Stimulated activated CD4-positive, alpha-beta T cell treated with anti-CD3 and anti-CD28 coated beads, Interleukin-15, amount 100 ng/mL, for 1 hour (primary cell): ENCODE measurements around the gene CNKSR3.

Experiments
- DNase-seq, 2 donors: peaks; one replicate each; pipeline ENCODE4 v3.0.0-alpha.2; 2020; ENCODE audit warnings: low read depth in 1 of 2, low spot score in 1 of 2

CNKSR3 gene

DNA sequence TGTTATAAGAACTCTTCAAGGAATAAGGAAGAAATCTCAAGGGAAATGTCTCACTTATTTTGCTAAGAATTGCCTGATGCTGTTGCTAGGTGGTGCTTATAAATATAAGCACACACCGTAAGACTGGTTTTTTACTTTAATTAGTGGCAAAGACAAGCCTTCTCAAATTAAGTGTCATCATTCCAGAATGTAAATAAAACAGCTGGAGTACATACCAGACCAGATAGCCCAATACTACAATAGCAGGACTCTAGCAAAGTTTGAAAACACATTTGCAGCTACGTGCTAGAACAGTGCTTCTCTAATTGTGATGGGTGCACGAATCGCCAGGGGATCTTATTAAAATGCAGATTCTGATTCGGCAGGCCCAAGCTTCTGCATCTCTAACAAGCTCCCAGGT lies 6.8 kb downstream of the CNKSR3 start:
- no peak for DNase-seq

GRCh38 chr6:154502553-154502952 lies 7.9 kb downstream of the CNKSR3 start:
- DNase-seq, result no peak

GRCh38 chr6:154501578-154501868 lies 9.0 kb downstream of the CNKSR3 start:
- DNase-seq, result no peak

- no peak for DNase-seq
These were observed 9.5 kb downstream of the CNKSR3 start for GRCh38 chr6:154500769-154501577.

DNA sequence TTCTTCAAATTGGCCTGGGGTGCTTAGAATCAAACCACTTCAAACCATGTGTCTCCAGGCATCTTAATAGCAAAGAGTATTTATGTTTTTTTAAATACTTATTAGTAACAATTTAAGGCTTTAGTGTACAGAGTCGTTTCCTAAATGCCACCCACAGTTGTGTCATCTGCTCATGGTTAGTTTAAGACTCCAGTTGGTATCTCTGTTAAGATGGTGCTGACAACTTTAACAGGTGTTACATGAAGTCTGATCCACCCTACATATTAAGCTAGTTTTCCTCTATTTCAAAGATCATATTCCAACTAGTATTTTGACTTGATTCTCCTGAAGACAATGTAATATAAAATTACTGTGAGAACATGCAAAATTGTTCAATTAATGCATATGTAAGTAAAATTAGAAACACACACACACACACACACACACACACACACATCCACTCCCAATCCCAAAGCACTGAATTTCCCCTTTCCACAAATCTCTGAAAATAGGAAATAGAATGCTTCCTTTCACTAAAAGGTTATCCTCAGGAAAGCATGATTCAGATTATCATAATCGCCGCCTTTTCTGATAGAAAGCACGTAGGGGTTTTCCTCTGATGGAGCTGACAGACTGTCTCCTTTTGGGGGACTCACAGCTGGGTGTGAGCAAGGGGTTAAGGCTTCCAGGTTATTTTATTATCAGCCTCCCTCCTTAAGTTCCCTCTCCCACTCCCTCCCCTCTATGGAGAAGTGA lies 10.5 kb downstream of the CNKSR3 start:
- DNase-seq, result no peak

GRCh38 chr6:154498340-154498934 lies 12.0 kb downstream of the CNKSR3 start:
- no peak for DNase-seq

DNA sequence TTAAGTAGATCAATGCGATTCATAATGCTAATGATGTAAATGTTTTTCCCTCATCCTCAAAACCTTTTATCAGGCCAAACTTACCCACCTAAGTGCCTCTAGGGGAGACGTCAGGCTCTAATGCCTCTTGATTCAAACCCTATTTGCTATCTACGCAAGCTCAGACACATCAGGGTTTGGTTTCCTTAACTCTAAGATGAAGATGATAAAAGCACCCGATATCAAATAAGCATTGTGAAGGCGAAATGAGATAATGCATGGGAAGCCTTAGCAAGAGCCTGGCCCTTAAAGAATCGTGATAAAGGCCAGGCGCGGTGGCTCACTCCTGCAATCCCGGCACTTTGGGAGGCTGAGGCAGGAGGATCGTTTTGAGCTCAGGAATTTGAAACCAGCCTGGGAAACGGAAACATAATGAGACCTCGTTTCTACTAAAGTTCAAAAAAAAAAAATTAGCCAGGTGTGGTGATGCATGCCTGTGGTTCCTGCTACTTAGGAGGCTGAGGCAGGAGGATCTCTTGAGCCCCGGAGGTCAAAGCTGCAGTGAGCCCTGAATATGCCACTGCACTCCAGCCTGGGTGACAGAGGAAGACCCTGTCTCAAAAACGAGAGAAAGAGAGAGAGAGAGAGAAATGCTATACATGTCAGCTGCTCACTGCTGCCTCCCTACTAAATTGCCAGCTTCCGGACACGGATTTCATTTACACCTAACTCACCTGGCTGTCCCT lies 13.5 kb downstream of the CNKSR3 start:
- DNase-seq, result no peak

- no peak for DNase-seq
These were observed 14.3 kb downstream of the CNKSR3 start for GRCh38 chr6:154496186-154496585.

- no peak for DNase-seq
These were observed 15.7 kb downstream of the CNKSR3 start for GRCh38 chr6:154494592-154495311.

DNA sequence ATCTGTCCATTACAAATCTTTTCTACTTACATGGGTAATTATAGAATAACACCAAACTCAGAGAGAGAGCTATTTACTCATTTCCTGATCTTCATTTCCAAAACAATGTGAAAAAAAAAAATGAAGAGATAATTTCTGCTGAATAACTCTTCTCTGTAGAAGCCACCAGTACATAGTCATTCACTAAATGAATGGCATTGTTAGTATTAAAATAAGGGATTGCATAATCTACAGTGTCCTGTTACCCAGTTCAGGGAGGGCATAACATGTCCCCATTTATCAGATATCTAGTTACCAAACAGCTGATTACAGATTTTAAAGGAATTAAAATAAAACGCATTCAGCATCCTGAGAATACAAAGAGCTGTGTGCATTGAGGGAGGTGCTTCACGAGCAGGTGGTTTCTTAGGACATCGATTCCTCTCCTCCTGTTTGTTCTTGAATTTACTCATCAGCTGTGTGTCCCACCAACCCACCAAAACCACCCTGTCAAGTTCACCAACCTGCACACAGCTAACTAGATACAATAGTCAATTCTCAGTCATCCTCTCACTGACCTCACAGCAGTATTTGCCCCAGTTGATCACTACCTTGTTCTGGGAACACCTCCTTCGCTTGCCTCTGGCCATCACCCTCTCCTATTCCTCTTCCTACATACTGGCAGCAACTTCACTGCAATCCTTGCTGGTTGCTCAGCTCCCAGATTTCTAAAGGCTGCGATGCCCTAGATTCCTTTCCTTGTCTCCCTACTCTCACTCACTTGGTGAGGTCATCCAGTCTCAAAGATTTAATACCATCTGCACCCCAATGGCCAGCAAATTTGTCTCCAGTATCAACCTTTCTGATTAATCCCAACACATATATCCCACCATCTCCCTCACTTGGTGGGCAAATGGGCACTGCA lies 18.7 kb downstream of the CNKSR3 start:
- no peak for DNase-seq

DNA sequence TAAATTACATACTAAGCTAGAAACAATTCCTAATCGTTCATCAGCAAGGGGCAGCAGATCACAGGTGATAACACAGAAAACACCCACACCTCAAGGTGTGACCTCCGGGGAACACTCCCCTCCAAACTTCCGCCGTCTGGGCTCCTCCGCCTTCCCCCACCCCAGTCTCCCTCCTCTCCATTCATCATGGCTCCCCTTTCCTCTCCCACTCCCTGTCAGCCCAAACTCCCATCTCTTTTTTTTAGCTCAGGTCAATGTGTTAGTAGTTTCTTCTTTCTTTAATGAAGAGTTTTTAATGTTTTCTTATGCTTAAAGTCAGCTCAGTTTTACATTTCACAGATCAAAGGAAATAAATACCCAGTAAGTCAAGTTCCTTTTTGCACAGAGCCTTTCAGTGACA lies 20.7 kb downstream of the CNKSR3 start:
- no peak for DNase-seq

DNA sequence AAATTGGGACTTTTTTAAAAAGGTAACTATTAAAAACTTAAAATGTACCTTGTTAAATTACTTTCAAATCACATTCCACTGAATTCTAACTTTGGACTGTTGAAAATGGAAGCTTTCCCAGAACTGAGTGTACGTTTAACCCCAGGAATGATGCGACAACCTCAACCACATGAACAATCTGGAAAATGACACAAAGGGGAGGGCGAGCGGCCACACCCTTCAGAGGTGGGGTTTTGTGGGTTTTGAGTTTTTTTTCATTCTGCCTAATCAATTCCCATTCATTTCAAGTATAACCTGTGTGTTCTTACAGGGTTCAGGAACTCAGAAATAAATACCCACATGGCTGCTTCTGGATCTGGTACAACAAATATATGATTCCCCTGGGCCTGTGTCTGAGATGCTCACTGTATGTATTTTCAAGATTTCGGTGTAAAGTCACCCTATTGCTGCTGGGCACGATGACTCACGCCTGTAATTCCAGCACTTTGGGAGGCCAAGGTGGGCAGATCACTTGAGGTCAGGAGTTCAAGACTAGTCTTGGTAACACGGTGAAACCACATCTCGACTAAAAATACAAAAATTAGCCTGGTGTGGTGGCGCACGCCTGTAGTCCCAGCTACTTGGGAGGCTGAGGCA lies 21.6 kb downstream of the CNKSR3 start:
- DNase-seq, result no peak

- no peak for DNase-seq
These were observed 22.3 kb downstream of the CNKSR3 start for GRCh38 chr6:154488248-154488593.

- DNase-seq, result no peak
These were observed 22.9 kb downstream of the CNKSR3 start for GRCh38 chr6:154487367-154488247.

DNA sequence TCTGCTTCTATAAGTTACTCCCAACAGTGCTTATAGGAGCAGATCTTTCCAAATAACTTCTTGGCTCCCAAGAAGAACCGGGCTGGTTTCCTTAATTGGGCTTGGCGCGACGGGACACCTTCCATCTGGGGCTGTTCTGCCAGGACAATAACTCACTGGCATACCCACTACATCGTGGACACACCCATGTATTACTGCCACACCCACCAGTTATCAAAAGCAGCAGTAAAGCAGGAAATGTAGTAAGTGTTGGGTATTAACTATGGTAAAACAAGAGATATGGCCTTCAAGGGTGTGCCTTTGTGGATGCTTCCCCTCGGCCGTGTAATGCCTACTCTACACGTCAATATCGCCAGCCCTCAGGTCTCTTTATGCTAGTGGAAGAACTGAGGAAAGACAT lies 24.7 kb downstream of the CNKSR3 start:
- no peak for DNase-seq

DNA sequence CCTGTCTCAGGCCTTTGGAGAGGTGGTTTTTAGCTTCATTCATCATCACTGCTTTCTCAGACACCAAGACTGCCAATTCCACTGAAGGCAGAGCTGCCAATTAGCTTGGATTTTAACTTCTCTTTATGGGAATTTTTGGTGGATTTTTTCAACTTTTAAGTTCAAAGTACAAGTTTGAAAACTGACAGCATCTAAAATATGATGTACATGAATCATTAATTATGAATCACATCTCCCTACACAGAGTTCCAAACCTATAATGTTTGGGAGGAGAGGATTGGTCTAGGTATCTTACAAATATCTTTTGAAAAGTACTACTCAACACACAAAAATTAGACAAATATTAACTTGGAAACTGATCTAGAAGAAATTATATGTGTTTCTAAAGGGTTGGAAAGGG lies 25.5 kb downstream of the CNKSR3 start:
- DNase-seq, result no peak

DNA sequence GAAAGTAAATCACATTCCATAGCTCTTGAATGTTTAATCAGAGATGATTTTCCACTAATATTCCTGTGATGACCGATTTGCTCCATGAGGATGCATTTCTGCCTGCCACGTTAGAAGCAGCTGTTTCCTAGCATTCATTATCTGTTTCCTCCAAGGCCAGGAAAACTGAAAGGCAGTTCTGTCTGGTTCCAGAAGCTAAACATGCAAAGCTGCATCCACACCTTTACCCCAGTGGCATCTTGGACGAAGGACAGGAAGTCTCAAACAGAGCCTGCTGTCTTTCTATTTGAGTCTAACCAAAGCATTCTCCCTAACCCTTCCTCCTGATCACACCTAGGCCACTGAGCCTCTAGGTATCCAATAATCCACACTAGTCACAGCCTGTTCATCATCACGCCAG lies 27.6 kb downstream of the CNKSR3 start:
- DNase-seq, result no peak

GRCh38 chr6:154481521-154482013 lies 28.9 kb downstream of the CNKSR3 start:
- no peak for DNase-seq
